ENCODE data around the gene TARDBP.

GRCh38 chr1:10965546-10966226 is 46.8 kb upstream of the TARDBP start:
- TF ChIP-seq EZH2 (IDR thresholded peaks at IDR 0.05) (no peak), CTCF (IDR thresholded peaks at IDR 0.05 in 2 of 3, conservative IDR thresholded peaks at IDR 0.05 in 1 of 3; ENCODE audit: borderline replicate concordance in 1 of 3, insufficient read depth in 1 of 3, low read depth in 2 of 3, low read length in 2 of 3) (no peak), POLR2A (IDR thresholded peaks at IDR 0.05; ENCODE audit: borderline replicate concordance, extremely low read depth, insufficient read depth, insufficient read length) (no peak), ZBTB33 (IDR thresholded peaks at IDR 0.05; ENCODE audit: extremely low read depth, insufficient replicate concordance, low read length) (no peak), FOSL1 (IDR thresholded peaks at IDR 0.05; ENCODE audit: low read depth) (no peak), REST (IDR thresholded peaks at IDR 0.05; ENCODE audit: low read depth) (no peak), MAX (IDR thresholded peaks at IDR 0.05) (no peak), EGR1 (IDR thresholded peaks at IDR 0.05; ENCODE audit: low read depth) (no peak), JUND (IDR thresholded peaks at IDR 0.05) (no peak), ZFX (IDR thresholded peaks at IDR 0.05) (no peak)

Measured in HCT116 (cell line).